ENCODE data around the gene CCDC141.

Gene CCDC141

GRCh38 chr2:178865146-178865936 is 184.6 kb downstream of the CCDC141 start:
- no peak for DNase-seq (ENCODE audit: low read depth)

- DNase-seq (ENCODE audit: low read depth): no peak
Measured at GRCh38 chr2:178863856-178864620, 185.9 kb downstream of the CCDC141 start.

- DNase-seq (ENCODE audit: low read depth): no peak
Measured at GRCh38 chr2:178863130-178863855, 186.6 kb downstream of the CCDC141 start.

GRCh38 chr2:178860551-178860950 is 189.4 kb downstream of the CCDC141 start:
- DNase-seq (ENCODE audit: low read depth): no peak

GRCh38 chr2:178859730-178860129 is 190.2 kb downstream of the CCDC141 start:
- no peak for DNase-seq (ENCODE audit: low read depth)

GRCh38 chr2:178858896-178859625 is 190.9 kb downstream of the CCDC141 start:
- DNase-seq (ENCODE audit: low read depth): no peak

- no peak for DNase-seq (ENCODE audit: low read depth)
Measured at GRCh38 chr2:178855151-178855550, 194.8 kb downstream of the CCDC141 start.

- no peak for DNase-seq (ENCODE audit: low read depth)
Measured at GRCh38 chr2:178848335-178848734, 201.6 kb downstream of the CCDC141 start.

- no peak for DNase-seq (ENCODE audit: low read depth)
Measured at GRCh38 chr2:178846458-178846802, 203.5 kb downstream of the CCDC141 start.

GRCh38 chr2:178845566-178846457 is 204.1 kb downstream of the CCDC141 start:
- no peak for DNase-seq (ENCODE audit: low read depth)

- DNase-seq (ENCODE audit: low read depth): no peak
Measured at GRCh38 chr2:178844701-178845100, 205.2 kb downstream of the CCDC141 start.

- no peak for DNase-seq (ENCODE audit: low read depth)
Measured at GRCh38 chr2:178844269-178844668, 205.7 kb downstream of the CCDC141 start.

GRCh38 chr2:178843697-178844096 is 206.2 kb downstream of the CCDC141 start:
- DNase-seq (ENCODE audit: low read depth): no peak

- DNase-seq (ENCODE audit: low read depth): no peak
Measured at GRCh38 chr2:178836807-178837206, 213.1 kb downstream of the CCDC141 start.

GRCh38 chr2:178834086-178834485 is 215.9 kb downstream of the CCDC141 start:
- no peak for DNase-seq (ENCODE audit: low read depth)

- no peak for DNase-seq (ENCODE audit: low read depth)
Measured at GRCh38 chr2:178833382-178833781, 216.6 kb downstream of the CCDC141 start.

GRCh38 chr2:178830451-178830850 is 219.5 kb downstream of the CCDC141 start:
- no peak for DNase-seq (ENCODE audit: low read depth)

GRCh38 chr2:178829981-178830380 is 220.0 kb downstream of the CCDC141 start:
- no peak for DNase-seq (ENCODE audit: low read depth)

GRCh38 chr2:178829299-178829960 is 220.5 kb downstream of the CCDC141 start:
- no peak for DNase-seq (ENCODE audit: low read depth)

GRCh38 chr2:178828486-178828881 is 221.5 kb downstream of the CCDC141 start:
- no peak for DNase-seq (ENCODE audit: low read depth)
